Ascending aorta (tissue), 2 donors: ENCODE measurements around the gene MAN1A2. TPM values are rescaled to one million over a fixed set of nuclear protein-coding genes. Genes with fewer than 3 reads are reported as not detected.

Experiments used
- DNase-seq, 2 donors: peaks; one replicate each; pipeline ENCODE4 v3.0.0-alpha.2; 2019; ENCODE audit warnings: low spot score in 2 of 2
- H3K27ac ChIP-seq, 2 donors: fragments of 200-600 bp; sonication (generic); one replicate each; pipeline ENCODE4 v1.5.1; 2016 to 2017; ENCODE audit warnings: mild to moderate bottlenecking in 1 of 2
- H3K27me3 ChIP-seq: fragments of 200-600 bp; sonication (generic); one replicate; pipeline ENCODE4 v1.5.1; 2017
- H3K36me3 ChIP-seq, 2 donors: fragments of 200-600 bp; sonication (generic); one replicate each; pipeline ENCODE4 v1.5.1; 2016
- H3K4me1 ChIP-seq, 2 donors: fragments of 200-600 bp; sonication (generic); one replicate each; pipeline ENCODE4 v1.5.1; 2016 to 2017; ENCODE audit warnings: mild to moderate bottlenecking in 1 of 2
- H3K4me3 ChIP-seq, 2 donors: fragments of 200-600 bp; sonication (generic); one replicate each; pipeline ENCODE4 v1.5.1; 2016 to 2017; ENCODE audit warnings: mild to moderate bottlenecking in 1 of 2
- H3K9me3 ChIP-seq, 2 donors: fragments of 200-600 bp; sonication (generic); one replicate each; pipeline ENCODE4 v1.5.1; 2016
- CTCF ChIP-seq, 3 experiments: fragments of 200-600 bp in 2 of 3; fragments of 450-650 bp in 1 of 3; sonication (generic) in 2 of 3; IDR thresholded peaks; one replicate each; pipeline ENCODE4 v1.5.1; 2016 to 2019; ENCODE audit warnings: antibody characterized with exemption in 3 of 3, mild to moderate bottlenecking in 1 of 3, moderate library complexity in 1 of 3
- intact Hi-C: fragments of 100-400 bp; cut with DNase I; formaldehyde crosslinking; loops from one replicate; pipeline ENCODE4 v1.15.1; 2023
- total RNA-seq: library from RNA; depleted of rRNA; stranded (reverse); fragments of >200 nt; gene quantifications from one replicate; pipeline ENCODE4 v1.1.0, GENCODE V29; 2016

Gene MAN1A2
- total RNA-seq, 1 donor from 2014 or later: 25.4 TPM

- no peak for TF ChIP-seq CTCF (IDR thresholded peaks at IDR 0.05)
- DNase-seq: no peak
- Histone ChIP-seq H3K4me1 (no peaks in the 10 kb centered on the region), H3K9me3 (no peaks in the 10 kb centered on the region), H3K27ac (no peak overlapping the region), H3K27me3 (no peaks in the 10 kb centered on the region), H3K36me3 (no peaks in the 10 kb centered on the region), H3K4me3 (no peak overlapping the region)
- intact Hi-C loops: no loop called here
Measured at GRCh38 chr1:117541003-117541402, 173.8 kb downstream of the MAN1A2 start.

- no peak for TF ChIP-seq CTCF (IDR thresholded peaks at IDR 0.05)
- Histone ChIP-seq H3K27ac (no peak overlapping the region), H3K4me3 (no peak overlapping the region), H3K9me3 (no peaks in the 10 kb centered on the region), H3K4me1 (no peaks in the 10 kb centered on the region), H3K27me3 (no peaks in the 10 kb centered on the region), H3K36me3 (no peaks in the 10 kb centered on the region)
- no peak for DNase-seq
- intact Hi-C loops: no loop called here
Measured at GRCh38 chr1:117541585-117541984, 174.3 kb downstream of the MAN1A2 start.

GRCh38 chr1:117544509-117545109 lies 177.4 kb downstream of the MAN1A2 start:
- intact Hi-C loops: no loop called here
- Histone ChIP-seq H3K27ac (no peak overlapping the region), H3K36me3 (no peaks in the 10 kb centered on the region), H3K4me1 (no peaks in the 10 kb centered on the region), H3K4me3 (no peak overlapping the region), H3K27me3 (no peaks in the 10 kb centered on the region), H3K9me3 (no peaks in the 10 kb centered on the region)
- DNase-seq: no peak
- no peak for TF ChIP-seq CTCF (IDR thresholded peaks at IDR 0.05)

GRCh38 chr1:117546467-117546866 lies 179.2 kb downstream of the MAN1A2 start:
- Histone ChIP-seq H3K27ac (no peak overlapping the region), H3K36me3 (no peaks in the 10 kb centered on the region), H3K9me3 (no peaks in the 10 kb centered on the region), H3K4me3 (no peak overlapping the region), H3K4me1 (no peaks in the 10 kb centered on the region), H3K27me3 (no peaks in the 10 kb centered on the region)
- TF ChIP-seq CTCF (IDR thresholded peaks at IDR 0.05): no peak
- DNase-seq: no peak
- intact Hi-C loops: no loop called here

GRCh38 chr1:117553471-117553870 lies 186.2 kb downstream of the MAN1A2 start:
- no peak for TF ChIP-seq CTCF (IDR thresholded peaks at IDR 0.05)
- DNase-seq: no peak

GRCh38 chr1:117555806-117556205 lies 188.6 kb downstream of the MAN1A2 start:
- Histone ChIP-seq H3K27me3 (no peaks in the 10 kb centered on the region), H3K4me3 (no peak overlapping the region), H3K27ac (no peak overlapping the region), H3K4me1 (no peaks in the 10 kb centered on the region), H3K9me3 (no peaks in the 10 kb centered on the region), H3K36me3 (no peaks in the 10 kb centered on the region)
- TF ChIP-seq CTCF (IDR thresholded peaks at IDR 0.05): no peak
- intact Hi-C loops: no loop called here
- DNase-seq: no peak

More at GRCh38 chr1:117553471-117553870, 186.2 kb downstream of the MAN1A2 start:
- no peak overlapping the region for H3K27ac ChIP-seq
- no peaks in the 10 kb centered on the region for H3K4me1 ChIP-seq
- H3K36me3 ChIP-seq: no peaks in the 10 kb centered on the region
- no peaks in the 10 kb centered on the region for H3K9me3 ChIP-seq
- H3K4me3 ChIP-seq: no peak overlapping the region
- intact Hi-C loops: no loop called here
- H3K27me3 ChIP-seq: no peaks in the 10 kb centered on the region
